ENCODE data around the gene ADORA1.

DNA sequence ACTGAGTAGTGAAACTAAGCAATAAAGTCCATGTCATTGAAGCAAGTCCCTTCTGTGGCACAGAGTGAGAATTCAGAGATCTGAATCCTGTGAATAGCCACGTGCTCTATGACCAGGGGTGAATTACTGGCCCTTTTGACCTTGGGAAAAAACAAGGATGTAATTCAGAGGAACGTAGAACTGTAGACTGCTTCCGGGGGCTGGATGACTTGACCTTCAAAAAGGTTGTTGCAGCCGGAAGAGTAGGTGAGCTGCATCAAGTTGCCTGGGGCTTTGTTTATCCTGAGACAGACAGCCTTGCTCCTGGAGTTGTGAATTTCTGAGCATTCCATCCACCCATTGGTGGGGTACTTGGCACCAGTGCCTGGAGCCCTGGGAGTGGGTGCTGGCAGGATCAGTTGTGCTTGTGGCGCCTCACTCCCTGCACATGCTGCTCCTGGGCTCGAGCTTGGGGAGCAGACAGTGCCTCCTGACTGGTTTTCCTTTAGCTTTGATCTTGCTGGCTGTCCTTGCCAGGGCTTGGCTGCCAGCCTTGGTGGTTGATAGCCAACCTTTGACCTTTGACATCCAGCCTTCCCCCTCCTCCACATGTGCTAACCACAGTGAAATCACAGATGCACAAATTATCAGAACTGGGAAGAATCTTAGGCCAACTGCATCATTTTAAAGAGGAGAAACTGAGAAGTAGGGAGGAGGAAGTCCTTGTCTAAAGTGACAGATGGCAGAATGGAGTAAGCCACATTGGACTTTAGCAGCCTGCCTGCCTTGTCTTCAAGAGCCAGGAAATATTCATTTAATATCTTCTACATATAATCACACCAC lies 25.5 kb upstream of the ADORA1 start:
- TF ChIP-seq TAF1 (IDR thresholded peaks at IDR 0.05; ENCODE audit: borderline replicate concordance, insufficient read depth, low read length): no peak
- no peak for TF ChIP-seq POLR2AphosphoS5 (IDR thresholded peaks at IDR 0.05; ENCODE audit: low read depth, low read length)
- no peak for TF ChIP-seq SIN3A (IDR thresholded peaks at IDR 0.05; ENCODE audit: borderline replicate concordance, insufficient read depth, low read length)
- TF ChIP-seq, protein P1, sequence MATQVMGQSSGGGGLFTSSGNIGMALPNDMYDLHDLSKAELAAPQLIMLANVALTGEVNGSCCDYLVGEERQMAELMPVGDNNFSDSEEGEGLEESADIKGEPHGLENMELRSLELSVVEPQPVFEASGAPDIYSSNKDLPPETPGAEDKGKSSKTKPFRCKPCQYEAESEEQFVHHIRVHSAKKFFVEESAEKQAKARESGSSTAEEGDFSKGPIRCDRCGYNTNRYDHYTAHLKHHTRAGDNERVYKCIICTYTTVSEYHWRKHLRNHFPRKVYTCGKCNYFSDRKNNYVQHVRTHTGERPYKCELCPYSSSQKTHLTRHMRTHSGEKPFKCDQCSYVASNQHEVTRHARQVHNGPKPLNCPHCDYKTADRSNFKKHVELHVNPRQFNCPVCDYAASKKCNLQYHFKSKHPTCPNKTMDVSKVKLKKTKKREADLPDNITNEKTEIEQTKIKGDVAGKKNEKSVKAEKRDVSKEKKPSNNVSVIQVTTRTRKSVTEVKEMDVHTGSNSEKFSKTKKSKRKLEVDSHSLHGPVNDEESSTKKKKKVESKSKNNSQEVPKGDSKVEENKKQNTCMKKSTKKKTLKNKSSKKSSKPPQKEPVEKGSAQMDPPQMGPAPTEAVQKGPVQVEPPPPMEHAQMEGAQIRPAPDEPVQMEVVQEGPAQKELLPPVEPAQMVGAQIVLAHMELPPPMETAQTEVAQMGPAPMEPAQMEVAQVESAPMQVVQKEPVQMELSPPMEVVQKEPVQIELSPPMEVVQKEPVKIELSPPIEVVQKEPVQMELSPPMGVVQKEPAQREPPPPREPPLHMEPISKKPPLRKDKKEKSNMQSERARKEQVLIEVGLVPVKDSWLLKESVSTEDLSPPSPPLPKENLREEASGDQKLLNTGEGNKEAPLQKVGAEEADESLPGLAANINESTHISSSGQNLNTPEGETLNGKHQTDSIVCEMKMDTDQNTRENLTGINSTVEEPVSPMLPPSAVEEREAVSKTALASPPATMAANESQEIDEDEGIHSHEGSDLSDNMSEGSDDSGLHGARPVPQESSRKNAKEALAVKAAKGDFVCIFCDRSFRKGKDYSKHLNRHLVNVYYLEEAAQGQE (IDR thresholded peaks at IDR 0.05; ENCODE audit: insufficient read depth in 1 of 2, low read depth in 2 of 2, low read length in 2 of 2): no peak

All from PFSK-1 (cell line).